ENCODE data around the gene KAZN.

The KAZN gene

DNA sequence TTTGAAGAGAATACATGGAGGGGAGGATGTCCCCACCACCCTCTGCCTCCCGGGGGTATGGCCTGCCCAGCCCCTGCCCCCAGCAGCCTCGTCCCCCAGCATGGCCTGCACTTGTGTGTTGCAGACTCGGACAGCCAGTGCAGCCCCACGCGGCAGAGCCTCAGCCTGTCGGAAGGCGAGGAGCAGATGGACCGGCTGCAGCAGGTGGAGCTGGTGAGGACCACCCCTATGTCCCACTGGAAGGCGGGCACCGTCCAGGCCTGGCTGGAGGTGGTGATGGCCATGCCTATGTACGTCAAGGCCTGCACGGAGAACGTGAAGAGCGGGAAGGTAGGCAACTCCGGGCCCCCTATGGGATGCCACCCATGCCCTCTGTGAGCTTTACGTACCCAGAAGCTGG, 495.6 kb downstream of the KAZN start:
- no peak overlapping the region for H3K4me3 ChIP-seq (ENCODE audit: low read length)
- H4K20me1 ChIP-seq (ENCODE audit: control insufficient read depth, insufficient read depth, low read depth, low read length): no peaks in the 10 kb centered on the region
- no peaks in the 10 kb centered on the region for H3K36me3 ChIP-seq (ENCODE audit: control insufficient read depth, low read length)
- no peaks in the 10 kb centered on the region for H3K79me2 ChIP-seq (ENCODE audit: control insufficient read depth, low read length)
- peaks cover 4% of the 10 kb centered on the region for H3K4me1 ChIP-seq (ENCODE audit: control insufficient read depth, low read length)
- no peaks in the 10 kb centered on the region for H3F3A ChIP-seq (ENCODE audit: control insufficient read depth, insufficient read depth)
- peaks cover 10% of the 10 kb centered on the region for H3K27me3 ChIP-seq (ENCODE audit: control insufficient read depth, low read length)
- TF ChIP-seq, protein P1, sequence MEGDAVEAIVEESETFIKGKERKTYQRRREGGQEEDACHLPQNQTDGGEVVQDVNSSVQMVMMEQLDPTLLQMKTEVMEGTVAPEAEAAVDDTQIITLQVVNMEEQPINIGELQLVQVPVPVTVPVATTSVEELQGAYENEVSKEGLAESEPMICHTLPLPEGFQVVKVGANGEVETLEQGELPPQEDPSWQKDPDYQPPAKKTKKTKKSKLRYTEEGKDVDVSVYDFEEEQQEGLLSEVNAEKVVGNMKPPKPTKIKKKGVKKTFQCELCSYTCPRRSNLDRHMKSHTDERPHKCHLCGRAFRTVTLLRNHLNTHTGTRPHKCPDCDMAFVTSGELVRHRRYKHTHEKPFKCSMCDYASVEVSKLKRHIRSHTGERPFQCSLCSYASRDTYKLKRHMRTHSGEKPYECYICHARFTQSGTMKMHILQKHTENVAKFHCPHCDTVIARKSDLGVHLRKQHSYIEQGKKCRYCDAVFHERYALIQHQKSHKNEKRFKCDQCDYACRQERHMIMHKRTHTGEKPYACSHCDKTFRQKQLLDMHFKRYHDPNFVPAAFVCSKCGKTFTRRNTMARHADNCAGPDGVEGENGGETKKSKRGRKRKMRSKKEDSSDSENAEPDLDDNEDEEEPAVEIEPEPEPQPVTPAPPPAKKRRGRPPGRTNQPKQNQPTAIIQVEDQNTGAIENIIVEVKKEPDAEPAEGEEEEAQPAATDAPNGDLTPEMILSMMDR (IDR thresholded peaks at IDR 0.05; ENCODE audit: low read depth, low read length, poor library complexity, severe bottlenecking): no peak
- TF ChIP-seq EZH2phosphoT487 (IDR thresholded peaks at IDR 0.05; ENCODE audit: borderline replicate concordance, low read length): no peak
- H3K27ac ChIP-seq (ENCODE audit: low read depth, low read length): no peak overlapping the region
- H3K4me2 ChIP-seq (ENCODE audit: low read length): no peak overlapping the region
- no peaks in the 10 kb centered on the region for H3K9me2 ChIP-seq (replicated peaks; ENCODE audit: control insufficient read depth, low read length)
- no peaks in the 10 kb centered on the region for H3K9me3 ChIP-seq (ENCODE audit: control insufficient read depth, insufficient read depth, low read length)

DNA sequence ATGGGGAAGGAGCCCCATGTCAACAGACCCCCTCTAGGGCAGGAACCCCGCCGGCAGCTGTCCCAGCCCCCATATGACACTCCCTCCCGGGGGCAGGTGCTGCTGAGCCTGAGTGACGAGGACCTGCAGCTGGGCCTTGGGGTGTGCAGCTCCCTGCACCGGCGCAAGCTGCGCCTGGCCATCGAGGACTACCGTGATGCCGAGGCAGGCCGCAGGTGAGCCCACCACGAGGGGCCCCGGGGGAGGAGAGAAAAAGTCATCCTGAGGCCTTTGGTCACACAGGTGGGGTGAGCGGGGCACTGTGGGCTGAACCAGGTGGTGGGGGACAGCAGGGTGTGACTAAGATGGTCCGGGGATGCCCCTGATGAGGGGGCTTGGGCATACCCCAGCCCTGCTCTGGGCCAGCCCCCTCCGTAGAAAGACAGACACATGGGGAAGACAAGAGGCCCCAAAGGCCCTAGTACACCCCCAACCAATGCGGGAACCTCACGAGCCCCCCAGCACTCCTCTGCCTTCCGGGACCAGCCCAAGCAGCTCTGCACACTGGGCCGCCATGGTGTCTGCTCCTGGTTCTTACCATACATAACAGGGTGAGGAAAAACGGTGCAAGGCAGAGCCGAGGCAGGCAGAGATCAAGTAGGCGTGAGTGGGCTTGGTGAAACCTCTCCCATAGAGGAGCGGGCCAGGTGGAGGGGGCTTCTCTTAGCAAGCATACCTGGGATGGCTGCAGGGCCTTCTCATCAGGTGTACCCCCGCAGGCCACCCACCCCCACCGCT, 496.4 kb downstream of the KAZN start:
- no peaks in the 10 kb centered on the region for H3F3A ChIP-seq (ENCODE audit: control insufficient read depth, insufficient read depth)
- H3K79me2 ChIP-seq (ENCODE audit: control insufficient read depth, low read length): no peaks in the 10 kb centered on the region
- TF ChIP-seq EZH2phosphoT487 (IDR thresholded peaks at IDR 0.05; ENCODE audit: borderline replicate concordance, low read length): no peak
- TF ChIP-seq, protein P1 (IDR thresholded peaks at IDR 0.05; ENCODE audit: low read depth, low read length, poor library complexity, severe bottlenecking): no peak
- H3K9me2 ChIP-seq (replicated peaks; ENCODE audit: control insufficient read depth, low read length): no peaks in the 10 kb centered on the region
- no peaks in the 10 kb centered on the region for H3K36me3 ChIP-seq (ENCODE audit: control insufficient read depth, low read length)
- no peak overlapping the region for H3K27ac ChIP-seq (ENCODE audit: low read depth, low read length)
- peaks cover 4% of the 10 kb centered on the region for H3K4me1 ChIP-seq (ENCODE audit: control insufficient read depth, low read length)
- H4K20me1 ChIP-seq (ENCODE audit: control insufficient read depth, insufficient read depth, low read depth, low read length): no peaks in the 10 kb centered on the region
- H3K9me3 ChIP-seq (ENCODE audit: control insufficient read depth, insufficient read depth, low read length): no peaks in the 10 kb centered on the region
- H3K27me3 ChIP-seq (ENCODE audit: control insufficient read depth, low read length): peaks cover 7% of the 10 kb centered on the region
- no peak overlapping the region for H3K4me2 ChIP-seq (ENCODE audit: low read length)
- H3K4me3 ChIP-seq (ENCODE audit: low read length): no peak overlapping the region

DNA sequence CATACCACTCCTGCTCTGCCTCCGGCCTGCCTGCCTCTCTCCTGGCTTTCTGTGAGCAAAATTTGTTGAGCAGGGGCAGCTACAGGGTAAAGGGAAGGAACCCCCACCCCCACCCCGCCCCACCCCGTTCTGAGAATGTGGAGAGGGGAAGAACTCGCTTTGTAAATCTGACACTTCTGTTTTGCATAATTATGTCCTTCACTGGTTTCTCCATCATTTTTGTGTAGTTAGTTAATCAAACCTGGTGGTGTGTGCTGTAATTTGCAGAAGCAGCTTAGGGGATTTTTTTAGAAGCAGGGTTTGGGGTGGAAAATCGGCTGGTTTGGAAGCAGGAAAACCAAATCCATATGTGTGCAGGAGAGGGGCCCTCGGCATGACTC, 497.0 kb downstream of the KAZN start:
- TF ChIP-seq EZH2phosphoT487 (IDR thresholded peaks at IDR 0.05; ENCODE audit: borderline replicate concordance, low read length): no peak
- TF ChIP-seq, protein P1 (IDR thresholded peaks at IDR 0.05; ENCODE audit: low read depth, low read length, poor library complexity, severe bottlenecking): no peak
- Histone ChIP-seq H3K27me3 (ENCODE audit: control insufficient read depth, low read length) (peaks cover 2% of the 10 kb centered on the region; the same call in 1 of the 2 replicates), H3K9me3 (ENCODE audit: control insufficient read depth, insufficient read depth, low read length) (no peaks in the 10 kb centered on the region), H4K20me1 (ENCODE audit: control insufficient read depth, insufficient read depth, low read depth, low read length) (0 out of 2 replicates have a peak, but pooled peaks cover 3% of the 10 kb centered on the region), H3K4me3 (ENCODE audit: low read length) (no peak overlapping the region), H3K79me2 (ENCODE audit: control insufficient read depth, low read length) (no peaks in the 10 kb centered on the region), H3K4me2 (ENCODE audit: low read length) (no peak overlapping the region), H3K4me1 (ENCODE audit: control insufficient read depth, low read length) (peaks cover 1% of the 10 kb centered on the region), H3F3A (ENCODE audit: control insufficient read depth, insufficient read depth) (no peaks in the 10 kb centered on the region), H3K27ac (ENCODE audit: low read depth, low read length) (no peak overlapping the region), H3K36me3 (ENCODE audit: control insufficient read depth, low read length) (no peaks in the 10 kb centered on the region), H3K9me2 (replicated peaks; ENCODE audit: control insufficient read depth, low read length) (no peaks in the 10 kb centered on the region)
